Measurements from ENCODE around the gene MCEMP1. TPM values are rescaled to one million over a fixed set of nuclear protein-coding genes. Genes with fewer than 3 reads are reported as not detected.

Gene MCEMP1
- total RNA-seq, 1 donor from 2014 or later = 0.67 TPM

- no peak for ATAC-seq (ENCODE audit: poor library complexity)
- DNase-seq = no peak
- intact Hi-C loops (cut with DNase I) = no loop called here
Observed at GRCh38 chr19:7685546-7686445, 8.9 kb downstream of the MCEMP1 start.

- intact Hi-C loops (cut with DNase I) = no loop called here
- ATAC-seq (ENCODE audit: poor library complexity) (no peak), DNase-seq (no peak)
Observed at GRCh38 chr19:7687177-7687576, 10.3 kb downstream of the MCEMP1 start.

GRCh38 chr19:7689165-7689564, 12.3 kb downstream of the MCEMP1 start:
- intact Hi-C loops (cut with DNase I) = no loop called here
- ATAC-seq (ENCODE audit: poor library complexity) = no peak
- DNase-seq = no peak

- intact Hi-C loops (cut with DNase I) = no loop called here
Observed at GRCh38 chr19:7690779-7691258, 13.9 kb downstream of the MCEMP1 start.

GRCh38 chr19:7691497-7691896, 14.6 kb downstream of the MCEMP1 start:
- DNase-seq = no peak
- ATAC-seq (ENCODE audit: poor library complexity) = no peak
- intact Hi-C loops (cut with DNase I) = no loop called here

More at GRCh38 chr19:7690779-7691258, 13.9 kb downstream of the MCEMP1 start:
- DNase-seq (no peak), ATAC-seq (ENCODE audit: poor library complexity) (no peak)

- ATAC-seq (ENCODE audit: poor library complexity) (no peak), DNase-seq (no peak)
- intact Hi-C loops (cut with DNase I) = no loop called here
Observed at GRCh38 chr19:7692417-7693088, 15.7 kb downstream of the MCEMP1 start.

- ATAC-seq (ENCODE audit: poor library complexity) = no peak
- intact Hi-C loops (cut with DNase I) = no loop called here
- no peak for DNase-seq
Observed at GRCh38 chr19:7694499-7694898, 17.6 kb downstream of the MCEMP1 start.

- no peak for DNase-seq
- intact Hi-C loops (cut with DNase I) = no loop called here
- no peak for ATAC-seq (ENCODE audit: poor library complexity)
Observed at GRCh38 chr19:7697721-7698287, 20.9 kb downstream of the MCEMP1 start.

- ATAC-seq (ENCODE audit: poor library complexity) = no peak
- intact Hi-C loops (cut with DNase I) = no loop called here
- DNase-seq = no peak
Observed at GRCh38 chr19:7698583-7698982, 21.7 kb downstream of the MCEMP1 start.

- ATAC-seq (ENCODE audit: poor library complexity) = no peak
- DNase-seq = no peak
- intact Hi-C loops (cut with DNase I) = no loop called here
Observed at GRCh38 chr19:7699003-7699402, 22.1 kb downstream of the MCEMP1 start.

- DNase-seq (no peak), ATAC-seq (ENCODE audit: poor library complexity) (no peak)
- intact Hi-C loops (cut with DNase I) = no loop called here
Observed at GRCh38 chr19:7699417-7700401, 22.8 kb downstream of the MCEMP1 start.

- no peak for DNase-seq
- intact Hi-C loops (cut with DNase I) = no loop called here
- no peak for ATAC-seq (ENCODE audit: poor library complexity)
Observed at GRCh38 chr19:7701049-7701653, 24.3 kb downstream of the MCEMP1 start.

GRCh38 chr19:7701654-7702457, 25.0 kb downstream of the MCEMP1 start, which contains the start of gene FCER2:
FCER2 (minus strand) TSS chr19:7702131; CDS start chr19:7699760, 2,371 bp downstream.
- intact Hi-C loops (cut with DNase I) = no loop called here
- no peak for DNase-seq
- ATAC-seq (ENCODE audit: poor library complexity) = no peak

GRCh38 chr19:7703332-7703731, 26.4 kb downstream of the MCEMP1 start:
- no peak for DNase-seq

GRCh38 chr19:7704280-7705060, 27.6 kb downstream of the MCEMP1 start:
- intact Hi-C loops (cut with DNase I) = no loop called here
- no peak for DNase-seq
- ATAC-seq (ENCODE audit: poor library complexity) = no peak

More at GRCh38 chr19:7703332-7703731, 26.4 kb downstream of the MCEMP1 start:
- intact Hi-C loops (cut with DNase I) = no loop called here
- ATAC-seq (ENCODE audit: poor library complexity) = no peak

GRCh38 chr19:7705387-7706187, 28.7 kb downstream of the MCEMP1 start:
- DNase-seq = peak; percentile 62
- peak; percentile 64 for ATAC-seq (ENCODE audit: poor library complexity)
- intact Hi-C loops (cut with DNase I) = no loop called here

All from Right ventricle myocardium superior (tissue), 1 donor.